ENCODE measurements around the gene HEXD. TPM values are rescaled to one million over a fixed set of nuclear protein-coding genes. Genes with fewer than 3 reads are reported as not detected.

Gene HEXD
- total and polyA plus RNA-seq, 2 experiments from 2014 or later, result 5.7 to 5.9 TPM

GRCh38 chr17:82403662-82404660 lies 14.2 kb upstream of the HEXD start:
- no peak for TF ChIP-seq EZH2 (IDR thresholded peaks at IDR 0.05; ENCODE audit: insufficient read depth, poor library complexity, severe bottlenecking)
- no peak for TF ChIP-seq EZH2phosphoT487 (IDR thresholded peaks at IDR 0.05; ENCODE audit: insufficient read depth, low read depth)
- no peaks in the 10 kb centered on the region for H3K9me2 ChIP-seq (ENCODE audit: insufficient read depth)
- in situ Hi-C loops (cut with MboI), result no loop called here
- no peaks in the 10 kb centered on the region for H3K36me3 ChIP-seq (ENCODE audit: low read depth)
- no peak overlapping the region for H3K9ac ChIP-seq
- no peak for DNase-seq
- WGBS, 2 experiments (ENCODE audit: low coverage in 1 of 2, low lambda C conversion rate in 2 of 2, missing lambda C conversion rate in 2 of 2), result 94 to 95% methylated on average over 41 to 66 of the region's 67 CpGs
- H3K9me3 ChIP-seq (ENCODE audit: low read depth), result no peaks in the 10 kb centered on the region
- no peak overlapping the region for H2AFZ ChIP-seq
- no peak overlapping the region for H3K4me2 ChIP-seq (ENCODE audit: unreplicated experiment)
- no peaks in the 10 kb centered on the region for H4K20me1 ChIP-seq (ENCODE audit: insufficient read depth)
- peaks cover 9% of the 10 kb centered on the region for H3K4me1 ChIP-seq (ENCODE audit: insufficient read depth)
- no peak overlapping the region for H3K27ac ChIP-seq
- peaks cover 11% of the 10 kb centered on the region for H3F3A ChIP-seq (ENCODE audit: insufficient read depth)
- no peaks in the 10 kb centered on the region for H3K79me2 ChIP-seq (ENCODE audit: insufficient read depth)
- no peak overlapping the region for H3K4me3 ChIP-seq
- H3K27me3 ChIP-seq (replicated peaks; ENCODE audit: insufficient read depth), result no peaks in the 10 kb centered on the region

GRCh38 chr17:82405051-82405450 lies 13.1 kb upstream of the HEXD start:
- H3K9ac ChIP-seq, result no peak overlapping the region
- TF ChIP-seq EZH2 (IDR thresholded peaks at IDR 0.05; ENCODE audit: insufficient read depth, poor library complexity, severe bottlenecking) (no peak), EZH2phosphoT487 (IDR thresholded peaks at IDR 0.05; ENCODE audit: insufficient read depth, low read depth) (no peak)
- no peak overlapping the region for H3K27ac ChIP-seq
- H4K20me1 ChIP-seq (ENCODE audit: insufficient read depth), result no peaks in the 10 kb centered on the region
- no peaks in the 10 kb centered on the region for H3K4me1 ChIP-seq (ENCODE audit: insufficient read depth)
- no peak overlapping the region for H2AFZ ChIP-seq
- H3K79me2 ChIP-seq (ENCODE audit: insufficient read depth), result no peaks in the 10 kb centered on the region
- H3K4me3 ChIP-seq, result no peak overlapping the region
- 91 to 95% methylated on average over 11 to 14 of the region's 14 CpGs for WGBS, 2 experiments (ENCODE audit: low coverage in 1 of 2, low lambda C conversion rate in 2 of 2, missing lambda C conversion rate in 2 of 2)
- no peaks in the 10 kb centered on the region; the same call in 1 of the 2 replicates for H3F3A ChIP-seq (ENCODE audit: insufficient read depth)
- H3K9me3 ChIP-seq (ENCODE audit: low read depth), result no peaks in the 10 kb centered on the region
- H3K27me3 ChIP-seq (replicated peaks; ENCODE audit: insufficient read depth), result no peaks in the 10 kb centered on the region
- H3K36me3 ChIP-seq (ENCODE audit: low read depth), result no peaks in the 10 kb centered on the region
- in situ Hi-C loops (cut with MboI), result no loop called here
- no peaks in the 10 kb centered on the region for H3K9me2 ChIP-seq (ENCODE audit: insufficient read depth)
- DNase-seq, result no peak
- no peak overlapping the region for H3K4me2 ChIP-seq (ENCODE audit: unreplicated experiment)

GRCh38 chr17:82406131-82406671 lies 11.9 kb upstream of the HEXD start:
- H3K9me3 ChIP-seq (ENCODE audit: low read depth), result no peaks in the 10 kb centered on the region
- no peaks in the 10 kb centered on the region for H3F3A ChIP-seq (ENCODE audit: insufficient read depth)
- H3K79me2 ChIP-seq (ENCODE audit: insufficient read depth), result no peaks in the 10 kb centered on the region
- no peak overlapping the region for H3K4me3 ChIP-seq
- no peak overlapping the region for H3K9ac ChIP-seq
- H3K27ac ChIP-seq, result no peak overlapping the region
- no peak overlapping the region for H2AFZ ChIP-seq
- no peaks in the 10 kb centered on the region for H3K27me3 ChIP-seq (replicated peaks; ENCODE audit: insufficient read depth)
- DNase-seq, result no peak
- no peaks in the 10 kb centered on the region for H3K36me3 ChIP-seq (ENCODE audit: low read depth)
- WGBS, 2 experiments (ENCODE audit: low coverage in 1 of 2, low lambda C conversion rate in 2 of 2, missing lambda C conversion rate in 2 of 2), result 97% methylated on average over 14 of the region's 14 CpGs
- no peaks in the 10 kb centered on the region for H3K4me1 ChIP-seq (ENCODE audit: insufficient read depth)
- in situ Hi-C loops (cut with MboI), result no loop called here
- H3K4me2 ChIP-seq (ENCODE audit: unreplicated experiment), result no peak overlapping the region
- H4K20me1 ChIP-seq (ENCODE audit: insufficient read depth), result no peaks in the 10 kb centered on the region
- TF ChIP-seq EZH2 (IDR thresholded peaks at IDR 0.05; ENCODE audit: insufficient read depth, poor library complexity, severe bottlenecking), result no peak
- no peak for TF ChIP-seq EZH2phosphoT487 (IDR thresholded peaks at IDR 0.05; ENCODE audit: insufficient read depth, low read depth)
- H3K9me2 ChIP-seq (ENCODE audit: insufficient read depth), result no peaks in the 10 kb centered on the region

GRCh38 chr17:82407255-82407654 lies 10.9 kb upstream of the HEXD start:
- Histone ChIP-seq H3K36me3 (ENCODE audit: low read depth) (no peaks in the 10 kb centered on the region), H3K9me2 (ENCODE audit: insufficient read depth) (no peaks in the 10 kb centered on the region), H2AFZ (no peak overlapping the region), H4K20me1 (ENCODE audit: insufficient read depth) (no peaks in the 10 kb centered on the region), H3K4me3 (no peak overlapping the region), H3K9ac (no peak overlapping the region), H3K4me1 (ENCODE audit: insufficient read depth) (no peaks in the 10 kb centered on the region), H3K27me3 (replicated peaks; ENCODE audit: insufficient read depth) (no peaks in the 10 kb centered on the region), H3K9me3 (ENCODE audit: low read depth) (no peaks in the 10 kb centered on the region), H3K27ac (no peak overlapping the region), H3K4me2 (ENCODE audit: unreplicated experiment) (no peak overlapping the region), H3K79me2 (ENCODE audit: insufficient read depth) (no peaks in the 10 kb centered on the region), H3F3A (ENCODE audit: insufficient read depth) (no peaks in the 10 kb centered on the region)
- in situ Hi-C loops (cut with MboI), result no loop called here
- TF ChIP-seq EZH2phosphoT487 (IDR thresholded peaks at IDR 0.05; ENCODE audit: insufficient read depth, low read depth) (no peak), EZH2 (IDR thresholded peaks at IDR 0.05; ENCODE audit: insufficient read depth, poor library complexity, severe bottlenecking) (no peak)
- WGBS, 2 experiments (ENCODE audit: low coverage in 1 of 2, low lambda C conversion rate in 2 of 2, missing lambda C conversion rate in 2 of 2), result 82 to 93% methylated on average over 13 of the region's 13 CpGs
- DNase-seq, result no peak
